HCT116 (cell line): ENCODE measurements around the gene PDK4. TPM values are rescaled to one million over a fixed set of nuclear protein-coding genes. Genes with fewer than 3 reads are reported as not detected.

Source experiments
- ATAC-seq: fragments of 200-7000 bp; cut with Tn5 transposase; 2 replicates; pipeline ENCODE4 v1.9.1; 2020; ENCODE audit warnings: mild to moderate bottlenecking, moderate library complexity
- BruUV-seq: library from RNA; stranded (reverse); fragments of 400-500 nt; replicated peaks from 2 replicates; lab custom pipeline; 2021; lab: Mats Ljungman, UMichigan
- CTCF ChIA-PET: fragments of 300-600 bp; sonication (Branson Sonifier 250); formaldehyde crosslinking; loops from one replicate; lab custom pipeline; 2021; ENCODE audit warnings: antibody characterized with exemption; lab: Charles Lee
- POLR2A ChIA-PET: fragments of 300-600, 350-600 bp; sonication (Branson Sonifier 250); formaldehyde crosslinking; loops from one replicate; lab custom pipeline; 2021; ENCODE audit warnings: antibody characterized with exemption; lab: Charles Lee
- RAD21 ChIA-PET, 2 experiments: fragments of 300-600 bp; sonication (Branson Sonifier 250); formaldehyde crosslinking; loops; one replicate each; lab custom pipeline; 2023; ENCODE audit warnings: low total read pairs in 2 of 2; ENCODE audit not compliant: uncharacterized antibody in 2 of 2, unreplicated experiment in 2 of 2, low non-redundant PET in 1 of 2; lab: Charles Lee
- DNase-seq: peaks from one replicate; pipeline ENCODE4 v3.0.0-alpha.2; 2010; ENCODE audit warnings: low read depth, low spot score
- H2AFZ ChIP-seq: fragments of 200-600 bp; shearing (Covaris generic), sonication (generic); 2 replicates; pipeline ENCODE4 v1.6.1; 2017; ENCODE audit warnings: low read depth, mixed run types, mixed read lengths, antibody characterized with exemption, low read length; ENCODE audit not compliant: poor library complexity, severe bottlenecking
- H3K27ac ChIP-seq: 2 replicates; pipeline ENCODE4 v1.5.1; 2012; ENCODE audit warnings: low read depth, low read length
- H3K27me3 ChIP-seq: fragments of 200-600 bp; sonication (generic); 2 replicates; pipeline ENCODE4 v1.6.1; 2016; ENCODE audit warnings: mixed run types, low read length, mixed read lengths; ENCODE audit not compliant: insufficient read depth
- H3K36me3 ChIP-seq, 2 experiments: fragments of 200-500 bp in 1 of 2; fragments of 200-600 bp in 1 of 2; sonication (Bioruptor generic) in 1 of 2; sonication (generic) in 1 of 2; 2 replicates each; pipeline versions ENCODE4 v1.5.1 to v1.6.1; 2014 to 2016; ENCODE audit warnings: low read length in 2 of 2, inconsistent platforms in 1 of 2, mixed read lengths in 1 of 2, mixed run types in 1 of 2; ENCODE audit not compliant: insufficient read depth in 2 of 2, control insufficient read depth in 1 of 2
- H3K4me1 ChIP-seq, 2 experiments: fragments of 200-600 bp in 1 of 2; sonication (generic) in 1 of 2; 2 replicates each; pipeline versions ENCODE4 v1.5.1 to v1.6.1; 2012 to 2017; ENCODE audit warnings: low read length in 2 of 2, inconsistent platforms in 1 of 2, mild to moderate bottlenecking in 1 of 2, mixed read lengths in 1 of 2, mixed run types in 1 of 2, moderate library complexity in 1 of 2; ENCODE audit not compliant: insufficient read depth in 2 of 2, control insufficient read depth in 1 of 2
- H3K4me2 ChIP-seq: fragments of 200-600 bp; sonication (generic); 2 replicates; pipeline ENCODE4 v1.6.1; 2017; ENCODE audit warnings: mixed run types, low read length, mixed read lengths
- H3K4me3 ChIP-seq, 2 experiments: fragments of 200-600 bp in 1 of 2; sonication (generic) in 1 of 2; replicated peaks in 1 of 2; 2 replicates each; pipeline ENCODE4 v1.5.1; 2011 to 2016; ENCODE audit warnings: low read length in 2 of 2, control low read depth in 1 of 2, low read depth in 1 of 2, mild to moderate bottlenecking in 1 of 2, mixed read lengths in 1 of 2, mixed run types in 1 of 2
- H3K79me2 ChIP-seq: fragments of 200-600 bp; sonication (generic); 2 replicates; pipeline ENCODE4 v1.6.1; 2017; ENCODE audit warnings: mild to moderate bottlenecking, mixed run types, low read length, moderate library complexity, mixed read lengths; ENCODE audit not compliant: insufficient read depth
- H3K9ac ChIP-seq: fragments of 200-600 bp; sonication (generic); 2 replicates; pipeline ENCODE4 v1.6.1; 2016; ENCODE audit warnings: low read length, mixed read lengths
- H3K9me2 ChIP-seq: fragments of 200-600 bp; sonication (generic), shearing (Covaris generic); 2 replicates; pipeline ENCODE4 v1.6.1; 2017; ENCODE audit warnings: mixed run types, mild to moderate bottlenecking, moderate library complexity; ENCODE audit not compliant: insufficient read depth
- H3K9me3 ChIP-seq, 2 experiments: fragments of 200-500 bp in 1 of 2; fragments of 200-600 bp in 1 of 2; sonication (Bioruptor generic) in 1 of 2; sonication (generic) in 1 of 2; 2 replicates each; pipeline ENCODE4 v1.6.1; 2014 to 2017; ENCODE audit warnings: low read length in 2 of 2, mixed read lengths in 2 of 2, inconsistent platforms in 1 of 2, low read depth in 1 of 2, mild to moderate bottlenecking in 1 of 2, mixed run types in 1 of 2, moderate library complexity in 1 of 2; ENCODE audit not compliant: control insufficient read depth in 1 of 2, insufficient read depth in 1 of 2
- H4K20me1 ChIP-seq: fragments of 200-600 bp; sonication (generic), shearing (Covaris generic); 2 replicates; pipeline ENCODE4 v1.6.1; 2017; ENCODE audit warnings: mixed run types, mild to moderate bottlenecking, moderate library complexity; ENCODE audit not compliant: insufficient read depth
- ATF3 ChIP-seq: IDR thresholded peaks from 2 replicates; pipeline ENCODE4 v1.6.1; 2012
- EGR1 ChIP-seq: IDR thresholded peaks from 2 replicates; pipeline ENCODE4 v1.6.1; 2012; ENCODE audit warnings: low read depth
- EZH2 ChIP-seq: fragments of 200-600 bp; sonication (generic); IDR thresholded peaks from 2 replicates; pipeline ENCODE4 v1.6.1; 2017; ENCODE audit warnings: antibody characterized with exemption, mixed run types
- REST ChIP-seq: IDR thresholded peaks from 2 replicates; pipeline ENCODE4 v1.6.1; 2012; ENCODE audit warnings: low read depth
- SP1 ChIP-seq: IDR thresholded peaks from 2 replicates; pipeline ENCODE4 v1.6.1; 2012; ENCODE audit warnings: low read depth
- TCF7L2 ChIP-seq: IDR thresholded peaks from 2 replicates; pipeline ENCODE4 v1.7.0; 2011; ENCODE audit warnings: borderline replicate concordance, inconsistent platforms; ENCODE audit not compliant: insufficient read depth, insufficient read length; ENCODE audit errors: extremely low read depth
- intact Hi-C: fragments of 100-400 bp; cut with micrococcal nuclease; formaldehyde crosslinking; loops from 2 replicates; pipeline ENCODE4 v1.10.0; 2022
- total RNA-seq: library from RNA; stranded (reverse); gene quantifications from one replicate; pipeline ENCODE4 v1.2.1, GENCODE V29; 2021; ENCODE audit not compliant: unreplicated experiment

PDK4 gene
- total RNA-seq, 1 experiment from 2014 or later: 2.1 TPM

- Histone ChIP-seq H3K4me2 (no peak overlapping the region), H3K4me1 (no peaks in the 10 kb centered on the region), H3K9me3 (no peaks in the 10 kb centered on the region), H3K79me2 (no peaks in the 10 kb centered on the region), H3K9me2 (no peaks in the 10 kb centered on the region), H3K27me3 (no peaks in the 10 kb centered on the region), H2AFZ (no peak overlapping the region), H4K20me1 (no peaks in the 10 kb centered on the region), H3K4me3 (no peak overlapping the region), H3K36me3 (no peaks in the 10 kb centered on the region), H3K9ac (no peak overlapping the region), H3K27ac (no peak overlapping the region)
- ChIA-PET POLR2A (no interaction called here), RAD21 (no interaction called here), CTCF (no interaction called here)
- no TSS peak for BruUV-seq
- ATAC-seq (no peak), DNase-seq (no peak)
- intact Hi-C loops: no loop called here
- no peak for TF ChIP-seq TCF7L2
- no peak for TF ChIP-seq EGR1
- no peak for TF ChIP-seq REST
These were observed 23.6 kb upstream of the PDK4 start for GRCh38 chr7:95619921-95620320.

GRCh38 chr7:95619517-95619916 lies 23.2 kb upstream of the PDK4 start:
- Histone ChIP-seq H3K4me3 (no peak overlapping the region), H4K20me1 (no peaks in the 10 kb centered on the region), H2AFZ (no peak overlapping the region), H3K27ac (no peak overlapping the region), H3K9ac (no peak overlapping the region), H3K79me2 (no peaks in the 10 kb centered on the region), H3K9me2 (no peaks in the 10 kb centered on the region), H3K27me3 (no peaks in the 10 kb centered on the region), H3K4me1 (no peaks in the 10 kb centered on the region), H3K4me2 (no peak overlapping the region), H3K9me3 (no peaks in the 10 kb centered on the region), H3K36me3 (no peaks in the 10 kb centered on the region)
- DNase-seq: no peak
- ATAC-seq: no peak
- no TSS peak for BruUV-seq
- POLR2A ChIA-PET: no interaction called here
- CTCF ChIA-PET: no interaction called here
- RAD21 ChIA-PET: no interaction called here
- intact Hi-C loops: no loop called here
- TF ChIP-seq ATF3 (no peak), EZH2 (no peak), SP1 (no peak)
